GM12892 (cell line): ENCODE measurements around the gene APOM.

Source experiments
- DNase-seq: peaks from one replicate; pipeline ENCODE4 v3.0.0; 2011; ENCODE audit not compliant: insufficient read length
- FAIRE-seq: peaks from 2 replicates; lab custom pipeline; 2011; peaks lifted over from hg19 to GRCh38; lab: Jason Lieb, UNC
- POLR2A ChIP-seq: IDR thresholded peaks from 2 replicates; pipeline ENCODE4 v1.6.1; 2011; ENCODE audit warnings: low read depth, low read length, control low read depth
- POLR2AphosphoS5 ChIP-seq: IDR thresholded peaks from 2 replicates; pipeline ENCODE4 v1.6.1; 2011; ENCODE audit warnings: low read depth, low read length, control low read depth
- TAF1 ChIP-seq: IDR thresholded peaks from 2 replicates; pipeline ENCODE4 v1.6.1; 2011; ENCODE audit warnings: low read depth, mild to moderate bottlenecking, control low read depth, low read length, borderline replicate concordance

The APOM gene

GRCh38 chr6:31701666-31702404 lies 46.1 kb downstream of the APOM start:
- no peak for TF ChIP-seq TAF1
- no peak for TF ChIP-seq POLR2A
- TF ChIP-seq POLR2AphosphoS5: no peak
- no peak for FAIRE-seq
- DNase-seq: no peak

- FAIRE-seq (no peak), DNase-seq (no peak)
- TF ChIP-seq TAF1 (no peak), POLR2AphosphoS5 (no peak)
Measured at GRCh38 chr6:31702405-31702818, 46.7 kb downstream of the APOM start.

- TF ChIP-seq POLR2AphosphoS5 (peak; percentile 60), POLR2A (peak; percentile 72), TAF1 (peak; percentile 39; the same call in 1 of the 2 replicates)
- DNase-seq (peak; percentile 98), FAIRE-seq (peak; percentile 100)
Measured at GRCh38 chr6:31702819-31703716, 47.4 kb downstream of the APOM start, which contains the start of gene ABHD16A. TSS of gene ABHD16A (minus strand) at chr6:31703324. CDS start at chr6:31703281, 43 bp downstream.

- no peak for DNase-seq
- no peak for FAIRE-seq
- no peak for TF ChIP-seq POLR2A
- TF ChIP-seq TAF1: no peak
- TF ChIP-seq POLR2AphosphoS5: no peak
Measured at GRCh38 chr6:31705931-31706330, 50.2 kb downstream of the APOM start.

- FAIRE-seq (no peak), DNase-seq (no peak)
- TF ChIP-seq POLR2A: no peak
- TF ChIP-seq POLR2AphosphoS5: no peak
Measured at GRCh38 chr6:31706599-31706998, 50.9 kb downstream of the APOM start, which contains the start of gene LY6G6F. TSS of gene LY6G6F (plus strand) at chr6:31706866. CDS start at chr6:31706907, 41 bp downstream.

- FAIRE-seq (no peak), DNase-seq (no peak)
- TF ChIP-seq POLR2A (no peak), TAF1 (no peak), POLR2AphosphoS5 (no peak)
Measured at GRCh38 chr6:31707701-31708100, 52.0 kb downstream of the APOM start.
